ENCODE data around the gene ANKRD37. TPM values are rescaled to one million over a fixed set of nuclear protein-coding genes. Genes with fewer than 3 reads are reported as not detected.
A peak's percentile ranks its signal among the peaks of the same experiment; 100 is the strongest.

The ANKRD37 gene
- total and polyA plus RNA-seq, 9 of the 15 experiments (the other 6 are each of a cell fraction or from before 2014, with no cell fraction given), result 1.3 to 53.7 (median 3.6) TPM

DNA sequence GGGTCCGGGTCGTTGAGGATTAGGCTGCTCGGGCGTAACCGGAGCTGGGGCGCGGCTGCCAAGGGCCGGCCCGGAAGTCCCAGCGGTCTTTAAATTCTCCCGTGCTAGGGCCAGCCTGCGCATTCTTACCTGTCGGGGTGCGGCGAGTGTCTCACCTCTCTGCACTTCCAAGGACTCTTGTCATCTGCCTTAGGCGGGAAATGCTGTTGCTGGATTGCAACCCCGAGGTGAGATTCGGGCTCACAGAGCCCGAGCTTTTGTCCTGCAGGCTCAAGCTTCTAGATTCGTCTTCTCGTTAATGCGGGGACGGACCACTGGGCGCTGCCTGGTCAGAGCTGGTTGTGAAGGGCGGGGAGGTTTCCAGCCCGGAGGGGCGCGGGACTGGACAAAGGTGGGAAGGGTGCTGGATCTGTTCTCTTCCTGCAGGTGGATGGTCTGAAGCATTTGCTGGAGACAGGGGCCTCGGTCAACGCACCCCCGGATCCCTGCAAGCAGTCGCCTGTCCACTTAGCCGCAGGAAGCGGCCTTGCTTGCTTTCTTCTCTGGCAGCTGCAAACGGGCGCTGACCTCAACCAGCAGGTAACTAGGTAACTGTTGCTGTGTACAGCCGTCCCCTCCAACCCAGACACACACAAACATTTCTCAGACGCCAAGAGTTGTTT, at the start of gene ANKRD37 (continued):
- TF ChIP-seq HDAC1 (IDR thresholded peaks at IDR 0.05) (peak; percentile 78 to 83; a peak in 3 of 4 replicates), FOXJ2 (tag; IDR thresholded peaks at IDR 0.05) (peak; percentile 61; the same call in 1 of the 2 replicates), ADNP (tag; IDR thresholded peaks at IDR 0.05) (no peak), ZNF584 (CRISPR knock-in tag; IDR thresholded peaks at IDR 0.05; ENCODE audit: low read depth) (no peak)
- TF ChIP-seq, protein P1, sequence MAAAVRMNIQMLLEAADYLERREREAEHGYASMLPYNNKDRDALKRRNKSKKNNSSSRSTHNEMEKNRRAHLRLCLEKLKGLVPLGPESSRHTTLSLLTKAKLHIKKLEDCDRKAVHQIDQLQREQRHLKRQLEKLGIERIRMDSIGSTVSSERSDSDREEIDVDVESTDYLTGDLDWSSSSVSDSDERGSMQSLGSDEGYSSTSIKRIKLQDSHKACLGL (CRISPR knock-in tag; IDR thresholded peaks at IDR 0.05; ENCODE audit: borderline replicate concordance, poor library complexity, severe bottlenecking), result no peak

DNA sequence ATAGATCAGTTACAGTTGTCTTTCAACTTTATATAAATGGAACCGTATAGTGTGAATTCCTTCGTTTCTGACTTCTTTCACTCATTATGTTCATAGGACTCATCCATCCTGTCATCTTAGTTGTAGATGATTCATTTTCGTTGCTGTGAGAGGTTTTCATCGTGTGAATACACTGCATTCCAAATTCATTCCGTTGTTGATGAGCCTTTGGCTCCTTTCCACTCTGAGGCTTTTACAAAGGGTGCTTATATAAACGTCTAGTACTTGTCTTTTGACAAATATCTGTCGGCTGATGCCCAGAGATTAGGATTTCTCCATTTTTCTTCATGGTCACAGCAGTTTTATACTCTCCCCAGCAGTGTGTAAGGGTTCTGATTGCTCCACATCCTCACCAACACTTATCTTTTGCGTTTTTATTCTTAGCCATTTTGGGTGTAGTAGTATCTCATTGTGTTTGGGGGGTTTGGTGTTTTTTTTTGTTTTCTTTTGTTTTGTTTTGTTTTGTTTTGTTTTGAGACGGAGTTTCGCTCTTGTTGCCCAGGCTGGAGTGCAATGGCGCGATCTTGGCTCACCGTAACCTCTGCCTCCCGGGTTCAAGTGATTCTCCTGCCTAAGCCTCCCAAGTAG, 49.6 kb upstream of the ANKRD37 start:
- Histone ChIP-seq H3K79me2 (ENCODE audit: control insufficient read depth, insufficient read depth, low read length) (no peaks in the 10 kb centered on the region), H3K4me2 (ENCODE audit: insufficient read depth, low read length) (no peak overlapping the region), H4K20me1 (replicated peaks; ENCODE audit: control insufficient read depth, insufficient read depth, low read length) (no peaks in the 10 kb centered on the region), H3K4me3 (no peak overlapping the region), H3K27ac (ENCODE audit: extremely low read depth, low read depth, low read length) (no peak overlapping the region), H3K4me1 (replicated peaks in 1 of 2; ENCODE audit: control insufficient read depth in 2 of 2, insufficient read depth in 2 of 2, low read length in 2 of 2) (no peaks in the 10 kb centered on the region; a peak in 1 of 5 replicates), H3K9me3 (replicated peaks; ENCODE audit: control insufficient read depth, insufficient read depth, low read depth, low read length) (no peaks in the 10 kb centered on the region), H2AFZ (ENCODE audit: low read depth, low read length) (no peak overlapping the region), H3K36me3 (ENCODE audit: control insufficient read depth, insufficient read depth, low read length) (peaks cover 11% of the 10 kb centered on the region), H3K9ac (ENCODE audit: insufficient read depth in 1 of 2, low read depth in 2 of 2, low read length in 2 of 2) (no peak overlapping the region), H3K9me1 (ENCODE audit: control insufficient read depth, insufficient read depth, low read length) (no peaks in the 10 kb centered on the region), H3K27me3 (ENCODE audit: control insufficient read depth in 2 of 2, insufficient read depth in 2 of 2, low read length in 2 of 2) (no peaks in the 10 kb centered on the region)
- POLR2A ChIA-PET, result no interaction called here
- ATAC-seq (no peak), DNase-seq (ENCODE audit: extremely low read depth in 1 of 4, low spot score in 3 of 4) (no peak), FAIRE-seq (no peak)
- intact Hi-C loops (cut with micrococcal nuclease) (no loop called here), in situ Hi-C loops (cut with MboI) (no loop called here)
- BruUV-seq (replicated peaks), result no TSS peak
- WGBS (ENCODE audit: insufficient coverage, low coverage, missing lambda C conversion rate), result 75% methylated on average over 13 of the region's 14 CpGs
- CTCF ChIA-PET (ENCODE audit: low intra/inter-chr PET ratio), result no interaction called here
- TF ChIP-seq MEF2A (IDR thresholded peaks at IDR 0.05; ENCODE audit: control insufficient read depth, low read depth, low read length) (no peak), RBM25 (IDR thresholded peaks at IDR 0.05; ENCODE audit: low read depth, low read length, severe bottlenecking) (peak; percentile 13), NCOR1 (IDR thresholded peaks at IDR 0.05) (no peak), ZFP36 (IDR thresholded peaks at IDR 0.05; ENCODE audit: low read depth, low read length, partially characterized antibody) (peak; percentile 30), CBFA2T2 (conservative IDR thresholded peaks at IDR 0.05) (no peak), IRF2 (CRISPR knock-in tag; IDR thresholded peaks at IDR 0.05) (no peak)
- TF ChIP-seq, protein P2, sequence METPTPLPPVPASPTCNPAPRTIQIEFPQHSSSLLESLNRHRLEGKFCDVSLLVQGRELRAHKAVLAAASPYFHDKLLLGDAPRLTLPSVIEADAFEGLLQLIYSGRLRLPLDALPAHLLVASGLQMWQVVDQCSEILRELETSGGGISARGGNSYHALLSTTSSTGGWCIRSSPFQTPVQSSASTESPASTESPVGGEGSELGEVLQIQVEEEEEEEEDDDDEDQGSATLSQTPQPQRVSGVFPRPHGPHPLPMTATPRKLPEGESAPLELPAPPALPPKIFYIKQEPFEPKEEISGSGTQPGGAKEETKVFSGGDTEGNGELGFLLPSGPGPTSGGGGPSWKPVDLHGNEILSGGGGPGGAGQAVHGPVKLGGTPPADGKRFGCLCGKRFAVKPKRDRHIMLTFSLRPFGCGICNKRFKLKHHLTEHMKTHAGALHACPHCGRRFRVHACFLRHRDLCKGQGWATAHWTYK (CRISPR knock-in tag; IDR thresholded peaks at IDR 0.05), result no peak
- TF ChIP-seq, protein P3, sequence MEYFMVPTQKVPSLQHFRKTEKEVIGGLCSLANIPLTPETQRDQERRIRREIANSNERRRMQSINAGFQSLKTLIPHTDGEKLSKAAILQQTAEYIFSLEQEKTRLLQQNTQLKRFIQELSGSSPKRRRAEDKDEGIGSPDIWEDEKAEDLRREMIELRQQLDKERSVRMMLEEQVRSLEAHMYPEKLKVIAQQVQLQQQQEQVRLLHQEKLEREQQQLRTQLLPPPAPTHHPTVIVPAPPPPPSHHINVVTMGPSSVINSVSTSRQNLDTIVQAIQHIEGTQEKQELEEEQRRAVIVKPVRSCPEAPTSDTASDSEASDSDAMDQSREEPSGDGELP (CRISPR knock-in tag; IDR thresholded peaks at IDR 0.05; ENCODE audit: borderline replicate concordance), result no peak

Measured in K562 (cell line).